ENCODE data around the gene HSPA9. TPM values are rescaled to one million over a fixed set of nuclear protein-coding genes. Genes with fewer than 3 reads are reported as not detected.
A peak's percentile ranks its signal among the peaks of the same experiment; 100 is the strongest.

HSPA9 gene
- total and polyA plus RNA-seq, 2 of the 13 experiments (the other 11 are each of a cell fraction or from before 2014, with no cell fraction given): 165 to 478 TPM

GRCh38 chr5:138575194-138576015 lies at the start of gene HSPA9 (continued):
- TF ChIP-seq HNF4G (IDR thresholded peaks at IDR 0.05; ENCODE audit: borderline replicate concordance, low read depth, low read length) (peak; percentile 7; the same call in 1 of the 2 replicates), HNF4G (CRISPR knock-in tag; IDR thresholded peaks at IDR 0.05; ENCODE audit: borderline replicate concordance, low read depth) (peak; percentile 22; the same call in 1 of the 2 replicates), GATA4 (IDR thresholded peaks at IDR 0.05; ENCODE audit: borderline replicate concordance, low read depth) (peak; percentile 72; the same call in 1 of the 2 replicates), ZSCAN20 (CRISPR knock-in tag; IDR thresholded peaks at IDR 0.05; ENCODE audit: borderline replicate concordance) (no peak; the same call in 1 of the 2 replicates), CTCF (CRISPR knock-in tag; IDR thresholded peaks at IDR 0.05) (no peak; the same call in 1 of the 2 replicates), E2F5 (CRISPR knock-in tag; conservative IDR thresholded peaks at IDR 0.05) (no peak; the same call in 1 of the 2 replicates), ZFX (CRISPR knock-in tag; IDR thresholded peaks at IDR 0.05; ENCODE audit: low read depth) (peak; percentile 95), ZNF703 (CRISPR knock-in tag; IDR thresholded peaks at IDR 0.05; ENCODE audit: borderline replicate concordance) (peak; percentile 95; the same call in 1 of the 2 replicates), ZNF775 (CRISPR knock-in tag; IDR thresholded peaks at IDR 0.05; ENCODE audit: borderline replicate concordance) (peak; percentile 14; the same call in 1 of the 2 replicates), BRCA1 (CRISPR knock-in tag; IDR thresholded peaks at IDR 0.05) (peak; percentile 58; the same call in 1 of the 2 replicates), KAT2B (IDR thresholded peaks at IDR 0.05; ENCODE audit: borderline replicate concordance, low read depth, low read length) (no peak), ZNF563 (CRISPR knock-in tag; IDR thresholded peaks at IDR 0.05) (peak; percentile 88), FOXP4 (CRISPR knock-in tag; IDR thresholded peaks at IDR 0.05) (peak; percentile 65), HCFC1 (IDR thresholded peaks at IDR 0.05; ENCODE audit: low read depth, low read length) (peak; percentile 55; the same call in 1 of the 2 replicates), KDM6A (CRISPR knock-in tag; IDR thresholded peaks at IDR 0.05; ENCODE audit: low read depth) (no peak), U2AF1 (optimal IDR thresholded peaks at IDR 0.05; ENCODE audit: low read depth, low read length) (no peak), TAF15 (IDR thresholded peaks at IDR 0.05; ENCODE audit: low read depth, low read length, poor library complexity, severe bottlenecking) (no peak), HMGXB3 (CRISPR knock-in tag; IDR thresholded peaks at IDR 0.05; ENCODE audit: borderline replicate concordance) (peak; percentile 85), ZNF614 (CRISPR knock-in tag; IDR thresholded peaks at IDR 0.05; ENCODE audit: borderline replicate concordance) (peak; percentile 58)
